Activated CD4-positive, CD25-positive, alpha-beta regulatory T cell treated with anti-CD3 and anti-CD28 coated beads, Interleukin-2, amount 50 U/mL, for 16 hours (primary cell): ENCODE results near the gene DPYSL3.

Source experiments
- DNase-seq: peaks from one replicate; pipeline ENCODE4 v3.0.0-alpha.2; 2020; ENCODE audit warnings: low read depth, low spot score

DPYSL3 gene

DNA sequence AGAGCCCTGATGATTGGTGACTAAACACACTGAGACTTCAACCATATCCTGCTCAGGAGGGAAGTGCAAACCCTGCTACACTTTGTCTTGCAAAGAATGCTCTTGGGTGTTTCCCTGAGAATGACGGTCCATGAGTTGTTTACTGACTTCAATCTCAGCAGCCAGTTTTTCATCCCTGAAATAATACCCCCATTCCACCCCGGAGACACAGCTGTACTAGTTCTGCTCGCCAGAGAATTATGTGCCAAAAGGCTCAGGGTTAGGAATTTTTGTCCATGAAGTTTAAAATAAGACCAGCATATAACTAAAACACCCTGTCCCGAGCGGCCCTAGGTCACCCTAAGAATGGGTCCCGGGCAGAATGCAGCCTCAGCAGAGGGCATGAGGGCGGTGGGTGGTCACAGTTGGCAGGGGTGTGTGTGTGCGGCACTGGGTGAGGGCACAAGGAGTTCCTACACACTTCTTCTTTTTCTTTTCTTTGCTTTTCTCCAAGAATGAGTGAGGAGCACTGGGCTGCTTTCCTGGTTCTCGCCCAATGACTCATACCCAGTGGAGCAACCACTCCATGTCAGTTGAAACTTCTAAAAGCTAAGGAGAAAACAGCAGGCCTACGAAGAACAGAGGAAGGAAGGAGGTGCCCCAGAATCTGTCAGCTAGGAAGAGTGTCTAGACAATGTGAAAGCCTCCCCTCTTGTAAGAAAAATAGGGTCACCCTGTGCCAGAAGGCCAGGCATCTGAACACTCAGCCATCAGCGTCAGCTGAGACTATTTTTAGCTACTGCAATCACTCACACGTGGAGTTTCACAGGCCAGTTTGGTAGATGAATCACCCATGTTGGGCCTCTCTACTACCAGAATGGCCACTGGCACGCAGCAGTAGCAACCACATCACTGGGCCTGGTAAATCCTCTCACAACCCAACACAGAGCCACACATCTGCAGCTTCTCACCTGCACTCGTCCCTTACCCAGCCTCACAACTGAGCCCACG, 105.9 kb downstream of the DPYSL3 start:
- no peak for DNase-seq

DNA sequence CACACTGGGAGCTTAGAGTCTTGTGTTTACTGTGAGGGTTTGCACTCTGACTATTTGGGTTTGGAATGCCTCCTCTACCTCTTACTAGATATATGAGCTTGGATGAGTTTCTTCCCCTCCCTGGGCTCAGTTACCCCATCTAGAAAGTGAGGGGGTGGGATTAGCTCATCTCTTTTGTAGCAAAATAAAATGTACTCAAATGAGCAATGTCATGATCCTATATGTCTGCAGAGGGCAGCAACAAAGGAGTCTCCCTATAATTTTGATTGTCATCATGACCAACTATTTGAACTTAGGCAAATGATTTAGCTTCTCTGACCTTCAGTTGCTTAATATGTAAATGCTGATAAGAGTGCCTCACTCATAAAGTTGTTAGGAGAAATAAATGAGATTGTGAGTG, 109.0 kb downstream of the DPYSL3 start:
- no peak for DNase-seq

DNA sequence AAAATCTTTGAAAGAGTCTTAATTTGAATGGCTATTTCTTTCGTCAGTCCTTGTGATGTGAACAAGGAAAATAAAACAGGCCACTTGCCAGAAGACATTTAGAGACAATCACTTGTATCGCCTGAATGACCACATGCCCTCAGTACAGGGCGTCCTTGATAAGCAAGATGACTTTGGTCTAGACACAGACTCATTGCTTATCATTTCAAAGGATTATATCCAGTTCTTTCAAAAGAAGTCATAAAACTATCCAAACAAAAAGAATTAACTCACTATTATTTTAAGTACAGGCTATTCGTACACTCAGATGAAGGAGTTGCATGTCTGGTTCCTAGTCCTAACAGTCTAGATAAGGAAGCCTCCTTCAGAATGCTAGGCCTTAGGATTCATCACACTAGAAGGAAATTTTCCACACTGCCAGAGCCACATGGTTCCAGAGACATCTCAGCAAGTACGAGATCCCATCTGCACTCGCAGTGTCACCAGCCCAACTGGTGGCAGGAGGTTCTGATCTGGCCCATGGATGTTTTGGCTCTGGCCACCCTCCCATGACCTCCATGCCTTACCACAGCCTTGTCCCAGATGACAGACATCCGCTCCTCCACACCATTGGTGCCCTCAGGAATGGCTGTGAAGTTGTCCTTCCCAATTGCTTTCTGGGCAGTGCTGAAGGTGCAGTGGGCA, 109.6 kb downstream of the DPYSL3 start:
- DNase-seq = no peak

DNA sequence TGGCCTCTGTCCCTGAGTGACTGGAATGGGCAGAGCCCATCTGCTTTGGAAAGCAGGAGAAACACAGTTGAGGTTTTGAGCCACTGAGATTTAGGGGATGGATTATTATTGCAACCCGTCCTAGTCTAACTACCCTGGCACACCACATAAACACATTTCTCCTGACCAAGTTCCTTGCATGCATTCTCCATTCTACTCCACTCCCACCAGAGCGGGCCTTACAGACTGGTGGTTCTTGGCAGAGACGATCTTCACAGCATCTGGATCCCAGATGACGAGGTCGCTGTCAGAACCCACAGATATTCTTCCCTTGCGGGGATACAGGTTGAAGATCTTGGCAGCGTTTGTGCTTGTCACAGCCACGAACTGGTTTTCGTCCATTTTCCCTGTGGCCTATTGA, 111.0 kb downstream of the DPYSL3 start:
- DNase-seq = no peak

DNA sequence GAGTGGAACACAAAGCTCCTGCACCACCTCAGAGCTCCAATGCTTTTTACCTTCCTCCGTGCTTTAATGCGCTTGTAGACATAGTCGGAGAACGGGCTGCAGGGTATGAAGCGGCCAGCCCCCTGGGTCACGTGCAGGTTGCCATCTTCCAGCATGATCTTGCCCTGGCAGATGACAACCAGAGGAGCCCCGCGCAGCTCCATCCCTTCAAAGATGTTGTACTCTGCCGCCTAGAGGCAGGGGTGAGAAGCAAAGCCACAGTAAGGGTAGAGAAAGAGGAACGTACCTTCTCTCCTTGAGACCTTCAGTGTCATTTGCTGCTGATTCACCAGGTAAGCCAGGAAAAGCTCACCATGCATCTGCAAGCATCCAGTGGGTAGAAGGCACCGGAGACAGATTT, 112.3 kb downstream of the DPYSL3 start:
- no peak for DNase-seq

DNA sequence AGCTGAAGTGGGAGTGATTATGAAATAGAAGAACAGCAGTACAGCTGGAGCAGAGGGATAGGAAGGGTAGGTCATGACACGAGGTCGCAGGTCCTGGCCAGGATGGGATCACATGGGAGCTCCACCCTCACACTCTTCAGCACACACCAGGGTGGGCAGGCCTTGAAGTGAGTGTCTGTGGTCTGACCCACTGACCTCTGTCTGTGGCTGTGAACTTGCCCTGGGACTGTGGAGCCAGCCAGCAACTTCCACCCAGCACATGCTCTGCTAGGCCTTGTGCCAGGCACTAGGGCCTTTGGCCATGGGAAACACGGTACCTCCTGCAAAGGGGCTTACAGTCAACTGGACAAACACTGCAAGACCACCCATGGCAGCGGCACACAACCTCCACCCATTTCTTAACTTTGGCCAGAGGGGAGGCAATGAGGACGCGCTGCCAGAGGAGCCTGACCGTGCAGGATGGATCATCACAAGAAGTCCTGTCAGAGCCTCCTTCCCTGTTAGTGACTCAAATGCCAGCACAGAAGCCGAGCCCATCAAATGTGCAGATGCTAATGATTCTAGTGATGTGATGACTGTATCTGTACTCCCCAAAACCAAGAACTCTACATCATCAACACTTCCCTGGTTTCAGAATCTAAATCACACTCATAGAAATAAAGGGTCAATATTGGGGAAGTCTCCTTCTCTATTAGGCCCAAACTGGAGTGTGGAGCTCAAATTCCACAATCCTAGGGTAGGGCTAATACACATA, 113.6 kb downstream of the DPYSL3 start:
- DNase-seq = no peak

DNA sequence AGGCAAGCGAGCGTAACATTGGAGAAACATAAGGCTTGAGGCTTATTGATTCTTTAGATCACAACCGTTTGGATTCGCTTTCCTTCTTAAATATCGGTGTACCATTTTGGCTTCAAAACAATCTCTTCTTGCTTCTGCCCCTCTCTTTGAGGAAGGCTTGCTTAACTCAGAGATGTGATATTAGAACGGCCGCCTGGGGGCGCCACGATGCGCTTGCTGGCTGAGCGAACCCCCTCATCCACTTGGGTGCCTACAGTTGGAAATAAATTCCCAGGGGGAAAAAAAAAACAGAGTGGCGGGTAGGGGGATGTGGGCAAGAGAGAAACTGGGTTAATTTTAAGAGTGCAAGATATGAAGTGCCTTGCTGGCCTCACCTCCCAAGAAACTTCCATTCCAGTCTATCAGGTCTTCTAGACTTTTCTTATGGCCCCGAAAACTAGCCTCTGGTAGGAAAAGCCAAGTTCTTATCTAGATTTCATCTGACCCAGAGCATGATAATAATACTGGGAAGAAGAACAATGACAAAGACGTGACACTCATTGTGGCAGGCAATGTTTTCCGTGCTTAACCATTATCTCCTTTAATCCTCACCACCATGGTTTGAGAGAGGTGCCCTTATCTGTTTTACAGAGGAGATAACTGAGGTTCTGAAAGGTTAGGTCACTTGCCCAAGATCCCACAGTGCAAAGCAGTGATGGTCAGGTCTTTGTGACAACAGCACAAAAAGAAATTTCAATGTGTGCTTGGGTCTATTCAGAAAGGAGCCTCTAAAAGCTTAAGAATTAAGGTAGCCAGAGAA, 115.8 kb downstream of the DPYSL3 start:
- DNase-seq = no peak

DNA sequence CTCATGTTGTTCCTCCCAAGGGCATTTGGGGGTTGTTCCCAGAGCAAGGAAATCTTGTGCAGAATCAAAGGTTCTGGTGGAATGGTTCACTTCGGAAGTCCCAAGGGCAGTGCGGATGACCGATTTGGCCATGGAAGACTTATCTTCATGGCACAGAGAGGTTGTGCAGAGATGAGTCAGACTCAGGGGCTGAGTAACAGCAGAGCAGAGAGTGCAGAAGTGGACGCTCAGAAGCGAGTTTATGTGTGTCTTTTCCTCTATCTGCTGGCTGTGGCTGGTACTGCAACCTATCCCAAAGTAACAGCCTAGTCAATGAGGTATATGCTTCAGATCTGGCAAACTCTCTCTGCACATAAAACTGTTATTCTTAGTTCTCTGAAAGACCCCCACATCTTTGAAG, 118.1 kb downstream of the DPYSL3 start:
- no peak for DNase-seq

DNA sequence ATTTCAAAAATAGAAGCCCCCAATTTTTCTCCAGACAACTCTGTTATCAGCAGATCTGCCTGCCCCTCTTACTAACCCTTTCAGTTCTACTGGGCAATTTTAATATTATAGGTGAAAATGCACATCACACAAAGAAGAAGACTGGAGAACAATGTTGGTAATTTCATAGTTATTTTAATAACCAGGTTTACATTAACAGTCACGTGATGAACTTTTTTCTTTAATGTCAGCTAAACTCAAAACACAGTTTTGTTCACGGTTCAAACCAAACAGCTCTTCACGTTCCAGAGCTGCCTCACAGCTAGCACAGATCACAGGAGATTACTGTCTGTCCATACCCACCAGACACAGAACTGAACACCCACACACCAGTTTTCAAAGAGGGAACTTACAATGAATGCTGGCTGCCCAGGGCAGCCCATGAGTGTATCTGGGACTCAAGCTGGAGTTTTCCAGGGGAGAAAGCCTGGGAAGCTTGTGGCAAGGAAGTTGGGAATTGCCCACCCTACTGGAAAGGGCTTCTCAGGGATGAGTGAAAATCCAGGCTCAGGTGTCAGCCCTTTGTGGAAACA, 119.1 kb downstream of the DPYSL3 start:
- DNase-seq = no peak

DNA sequence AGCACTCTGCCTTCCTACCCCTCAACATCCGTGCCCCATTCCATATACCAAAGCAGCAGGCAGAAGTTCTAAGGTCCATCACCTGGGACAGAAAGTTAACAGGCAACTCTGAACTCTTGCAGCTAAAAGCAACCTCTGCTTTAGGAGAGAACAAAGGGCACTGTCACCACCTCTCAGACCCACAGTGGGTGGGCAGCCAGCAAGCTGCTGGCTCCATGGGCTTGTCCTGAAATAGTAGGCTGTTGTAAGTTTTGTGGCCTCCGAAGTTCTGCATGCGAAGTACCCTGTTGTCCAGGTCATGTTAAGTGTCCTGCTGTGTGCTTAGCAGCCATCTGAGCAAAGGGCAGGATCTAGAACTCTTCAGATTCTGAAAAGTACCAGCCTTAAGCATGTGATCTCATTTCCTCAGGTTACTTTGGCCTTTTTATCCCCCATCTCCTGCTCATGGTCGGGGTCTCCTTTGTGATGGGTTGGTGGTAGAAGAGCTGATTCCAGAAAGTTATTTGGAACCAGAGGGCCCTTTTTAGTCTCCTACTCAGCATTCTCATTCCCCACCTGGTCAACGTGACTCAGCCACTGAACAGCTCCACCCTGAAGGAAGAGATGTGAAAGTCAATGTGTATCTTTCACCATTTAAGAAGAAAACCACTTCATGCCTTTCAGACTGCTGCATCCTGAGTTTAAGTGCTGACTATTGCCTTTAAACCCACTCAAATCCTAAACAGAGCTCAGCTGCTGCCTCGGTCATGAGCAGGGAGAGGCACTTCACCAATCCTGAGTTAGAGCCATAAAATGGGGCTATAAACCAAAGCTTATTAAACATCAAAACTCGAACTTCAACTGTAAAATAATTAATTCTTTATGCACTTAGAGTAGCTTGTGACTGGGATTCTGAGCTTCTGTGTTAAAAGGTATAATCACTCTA, 121.4 kb downstream of the DPYSL3 start:
- no peak for DNase-seq

DNA sequence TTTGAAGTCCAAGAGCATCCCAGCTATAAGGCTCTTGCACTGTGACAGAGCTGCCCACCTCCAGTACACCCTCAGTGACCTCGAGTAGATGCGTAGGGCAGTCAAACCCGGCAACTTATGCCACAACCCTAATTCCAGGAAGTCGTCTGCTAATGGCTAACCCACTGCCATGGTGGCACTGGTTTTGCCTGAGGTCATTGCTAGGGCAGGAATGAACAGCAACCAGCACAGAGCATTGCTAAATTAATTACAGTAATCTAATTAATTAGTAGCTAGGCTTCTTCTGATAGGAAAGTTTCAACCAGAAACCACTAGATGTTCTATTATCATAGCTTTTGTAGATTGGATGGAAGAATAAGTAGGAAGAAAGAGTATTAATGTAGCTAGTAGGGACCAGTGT, 122.8 kb downstream of the DPYSL3 start:
- no peak for DNase-seq

DNA sequence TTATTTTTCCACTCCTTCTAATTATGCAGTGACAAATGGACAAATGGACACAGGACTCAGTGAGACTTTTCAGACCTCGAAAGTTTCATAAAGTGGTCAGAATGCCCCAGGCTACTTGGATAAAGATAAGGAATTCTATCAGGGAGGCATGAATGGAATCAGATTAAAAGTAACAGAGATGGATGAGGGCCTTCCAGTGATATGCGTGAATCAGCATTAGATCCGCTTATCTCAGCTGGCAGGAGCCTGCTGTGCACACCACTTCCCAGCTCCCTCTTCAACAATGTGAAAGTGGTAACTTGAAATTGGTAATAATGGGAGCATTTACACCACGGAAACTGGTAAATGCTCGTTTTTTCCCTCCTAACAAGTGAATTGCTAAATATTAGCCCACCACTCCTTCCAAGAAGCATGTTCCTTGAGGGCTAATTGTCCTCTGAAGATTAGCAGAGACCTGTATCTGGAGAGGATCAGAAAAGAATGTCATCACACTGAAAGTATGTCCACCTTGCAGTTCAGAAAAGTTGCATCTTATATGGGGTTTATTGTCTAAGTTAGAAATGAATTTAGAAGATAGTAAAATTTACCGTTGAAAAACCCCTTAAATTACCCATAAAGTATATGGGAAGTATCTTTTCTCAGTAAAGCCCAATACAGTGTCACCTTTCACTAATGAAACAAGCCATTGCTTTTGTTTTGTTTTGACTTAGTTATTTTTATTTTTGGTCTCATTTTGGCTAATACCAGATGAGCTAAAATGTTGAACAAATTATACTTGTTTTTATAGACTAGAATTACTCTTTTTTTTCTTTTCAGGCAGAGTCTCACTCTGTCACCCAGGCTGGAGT, 125.3 kb downstream of the DPYSL3 start:
- DNase-seq = no peak

DNA sequence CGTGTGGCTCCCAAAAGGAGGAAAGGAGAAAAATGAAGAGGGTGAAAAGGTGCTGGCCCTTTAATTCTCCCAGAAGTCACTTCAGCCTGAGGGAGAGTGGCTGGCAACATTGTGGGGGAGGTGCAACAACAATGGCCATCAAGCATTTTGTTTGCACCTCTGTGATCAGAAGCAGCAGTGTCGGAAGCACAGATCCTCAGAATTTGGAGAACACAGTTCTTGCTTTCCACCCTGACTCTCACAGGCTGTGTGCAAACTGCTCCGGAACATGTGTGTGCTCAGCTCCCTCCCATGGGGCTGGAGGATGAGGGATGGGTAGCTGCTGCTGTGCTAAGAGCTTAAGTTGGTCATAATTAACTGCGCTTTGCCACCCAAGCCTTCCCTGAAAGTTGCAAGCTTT, 127.1 kb downstream of the DPYSL3 start:
- DNase-seq = no peak

DNA sequence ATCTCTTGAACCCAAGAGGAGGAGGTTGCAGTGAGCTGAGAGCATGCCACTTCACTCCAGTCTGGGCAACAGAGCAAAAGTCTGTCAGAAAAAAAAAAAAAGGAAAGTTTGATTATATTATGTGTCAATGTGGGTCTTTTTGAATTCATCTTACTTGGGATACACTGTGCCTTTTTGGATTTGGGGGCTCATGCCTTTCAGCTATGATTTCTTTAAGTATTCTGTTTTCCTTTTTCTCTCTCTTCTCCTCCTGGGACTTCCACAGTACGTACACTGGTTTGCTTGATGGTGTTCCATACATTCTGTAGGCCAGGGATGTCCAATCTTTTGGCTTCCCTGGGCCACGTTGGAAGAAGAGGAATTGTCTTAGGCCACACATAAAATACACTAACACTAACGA, 128.3 kb downstream of the DPYSL3 start:
- no peak for DNase-seq

DNA sequence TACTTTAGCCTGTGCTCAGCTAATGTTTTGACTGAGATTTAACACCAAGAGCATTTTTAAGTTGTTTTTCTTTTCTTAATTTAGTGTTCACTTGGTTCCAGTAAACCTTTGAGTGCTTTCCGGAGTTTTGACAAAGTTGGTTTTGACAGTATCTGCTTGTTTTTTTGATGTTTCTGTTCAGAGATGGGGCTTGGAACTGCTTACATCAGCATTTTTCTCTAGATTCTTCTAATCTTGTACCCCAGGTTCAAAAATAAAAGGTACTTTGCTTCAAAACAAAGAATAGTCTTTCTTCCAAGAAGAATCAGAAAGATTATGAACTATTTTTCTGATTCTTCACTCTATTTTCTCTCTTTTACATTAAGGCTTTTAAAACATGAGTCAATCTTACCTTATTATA, 132.2 kb downstream of the DPYSL3 start:
- DNase-seq = no peak

DNA sequence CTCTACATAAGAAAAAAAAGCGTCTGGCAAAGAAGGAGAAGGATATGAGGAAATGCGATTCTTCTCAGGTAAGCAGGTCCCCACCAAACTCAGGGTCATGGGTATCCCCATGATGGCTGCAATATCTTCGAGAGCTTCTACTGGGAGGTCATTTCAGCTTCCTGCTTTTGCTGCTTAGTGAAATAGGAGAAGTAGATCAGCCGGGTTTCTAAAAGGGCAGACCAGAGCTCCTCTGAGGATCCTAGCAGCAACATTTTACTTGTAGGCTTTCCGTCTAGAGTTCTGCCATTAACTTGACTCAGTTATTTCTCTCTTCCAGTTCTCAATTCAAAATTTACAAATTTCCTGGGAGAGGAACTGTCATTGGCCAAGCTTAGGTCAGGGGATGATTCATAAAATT, 134.7 kb downstream of the DPYSL3 start:
- no peak for DNase-seq

DNA sequence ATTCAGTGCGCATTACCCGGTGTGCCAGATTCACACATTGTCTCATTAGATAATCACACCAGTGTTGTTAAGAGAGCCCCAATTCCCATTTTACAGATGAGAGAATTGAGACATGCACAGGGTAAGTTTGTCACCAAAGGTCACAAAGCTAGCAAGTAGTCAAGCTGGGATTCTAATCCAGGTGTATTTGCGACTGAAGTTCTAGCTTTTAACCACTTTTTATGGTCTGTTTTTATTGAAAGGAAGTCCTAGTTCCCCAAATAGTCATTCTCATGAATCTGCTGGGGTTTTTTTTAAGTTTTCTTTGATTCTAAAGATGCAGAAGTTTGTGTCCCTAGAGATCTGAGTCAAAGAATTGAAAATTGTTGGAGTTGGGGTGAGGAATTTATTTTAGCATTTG, 136.5 kb downstream of the DPYSL3 start:
- DNase-seq = no peak

DNA sequence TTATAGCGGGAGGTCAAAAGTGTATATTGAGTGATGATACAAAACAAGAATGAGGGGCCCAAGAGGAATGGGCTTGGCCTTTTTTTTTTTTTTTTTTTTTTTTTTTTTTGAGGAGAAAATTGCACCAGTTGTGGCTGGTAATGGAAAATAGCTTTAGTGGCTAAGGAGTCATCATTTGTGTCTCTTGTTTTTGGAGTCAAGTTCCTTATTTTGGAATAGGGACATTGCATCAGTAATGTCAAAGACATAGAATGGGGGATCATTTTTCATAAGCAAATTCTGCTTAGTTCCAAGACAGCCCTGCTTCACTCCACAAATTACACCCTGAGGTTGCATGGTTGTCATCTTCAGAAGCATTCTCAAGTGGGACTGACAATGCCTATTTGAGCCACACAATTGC, 137.7 kb downstream of the DPYSL3 start:
- DNase-seq = no peak

DNA sequence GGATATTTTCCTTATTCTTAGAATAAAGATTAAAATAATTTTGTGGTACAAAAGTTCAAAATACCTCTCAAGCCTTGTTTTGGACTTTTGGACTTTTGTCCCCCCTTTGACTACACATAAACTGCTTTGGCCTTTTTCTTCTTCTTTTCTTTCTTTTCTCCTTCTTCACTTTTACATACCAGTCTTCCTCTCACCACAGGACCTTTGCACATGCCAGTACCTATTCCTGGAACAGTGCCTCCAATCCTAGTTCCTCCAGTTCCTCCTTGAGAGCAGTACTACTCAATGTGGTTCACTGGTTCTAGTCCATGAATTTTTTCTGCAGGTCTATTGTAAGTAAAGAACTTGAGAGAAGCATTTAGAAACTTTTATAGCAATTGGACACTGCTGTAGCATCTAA, 138.6 kb downstream of the DPYSL3 start:
- DNase-seq = no peak
